ENCODE results near the gene NKD2. TPM values are rescaled to one million over a fixed set of nuclear protein-coding genes. Genes with fewer than 3 reads are reported as not detected.

Gene NKD2
- total and polyA plus RNA-seq, 2 of the 4 experiments (the other 2 are of a cell fraction) = not detected

- H3K4me2 ChIP-seq (ENCODE audit: low read depth, low read length) = no peak overlapping the region
- no peaks in the 10 kb centered on the region for H4K20me1 ChIP-seq (ENCODE audit: insufficient read depth, low read length)
- ATAC-seq (ENCODE audit: low read depth) = no peak
- H3K4me3 ChIP-seq (ENCODE audit: insufficient read depth, low read depth, low read length) = no peak overlapping the region
- POLR2A ChIA-PET (ENCODE audit: unreplicated experiment) = no interaction called here
- CTCF ChIA-PET = no interaction called here
- no peaks in the 10 kb centered on the region for H3K36me3 ChIP-seq (ENCODE audit: control insufficient read depth, insufficient read depth, low read length)
- no peak overlapping the region for H4K91ac ChIP-seq (ENCODE audit: insufficient read depth, low read depth, low read length)
- H3K9me3 ChIP-seq (ENCODE audit: control insufficient read depth, insufficient read depth, low read length) = no peaks in the 10 kb centered on the region
- H3K56ac ChIP-seq (ENCODE audit: extremely low read depth, insufficient read depth, low read length) = no peak overlapping the region
- no peak overlapping the region for H3K14ac ChIP-seq (replicated peaks; ENCODE audit: low read depth, low read length)
- no peak overlapping the region for H2AK5ac ChIP-seq (ENCODE audit: low read depth, low read length)
- intact Hi-C loops (cut with micrococcal nuclease) (no loop called here), dilution Hi-C loops (cut with HindIII; ENCODE audit: low sequenced_read_pairs, unreplicated experiment) (no loop called here), in situ Hi-C loops (cut with MboI; ENCODE audit: low sequenced_read_pairs) (no loop called here)
- no peak overlapping the region for H3K23ac ChIP-seq (ENCODE audit: low read depth, low read length)
- no peak overlapping the region for H2BK20ac ChIP-seq (ENCODE audit: low read depth, low read length)
- TF ChIP-seq RFX5 (IDR thresholded peaks at IDR 0.05; ENCODE audit: low read depth, low read length) (no peak), FOS (IDR thresholded peaks at IDR 0.05; ENCODE audit: low read depth, low read length) (no peak), SMC3 (IDR thresholded peaks at IDR 0.05; ENCODE audit: low read depth, low read length) (no peak), RAD21 (IDR thresholded peaks at IDR 0.05; ENCODE audit: low read length) (no peak), USF2 (IDR thresholded peaks at IDR 0.05; ENCODE audit: low read depth, low read length) (no peak), RCOR1 (IDR thresholded peaks at IDR 0.05; ENCODE audit: insufficient replicate concordance, low read length) (no peak), ELK1 (IDR thresholded peaks at IDR 0.05; ENCODE audit: borderline replicate concordance, low read depth, low read length) (no peak), MAZ (IDR thresholded peaks at IDR 0.05; ENCODE audit: borderline replicate concordance, low read depth, low read length) (no peak), MXI1 (IDR thresholded peaks at IDR 0.05; ENCODE audit: borderline replicate concordance, low read depth, low read length) (no peak), CHD1 (IDR thresholded peaks at IDR 0.05; ENCODE audit: low read depth, low read length) (no peak), BHLHE40 (IDR thresholded peaks at IDR 0.05; ENCODE audit: low read depth, low read length) (no peak), CTCF (conservative IDR thresholded peaks at IDR 0.05; ENCODE audit: low read depth, low read length) (no peak), POLR2A (IDR thresholded peaks at IDR 0.05; ENCODE audit: low read depth, low read length) (no peak), CEBPB (IDR thresholded peaks at IDR 0.05; ENCODE audit: low read depth, low read length) (no peak), NFE2L2 (IDR thresholded peaks at IDR 0.05; ENCODE audit: low read depth, low read length) (no peak), MAFK (IDR thresholded peaks at IDR 0.05; ENCODE audit: low read depth, low read length) (no peak)
- no TSS peak for BruUV-seq (replicated peaks)
- peaks cover 10% of the 10 kb centered on the region; the same call in 1 of the 2 replicates for H3K4me1 ChIP-seq (ENCODE audit: control insufficient read depth, insufficient read depth, low read length)
- peaks cover 38% of the 10 kb centered on the region for H3K27me3 ChIP-seq (ENCODE audit: control insufficient read depth, insufficient read depth, low read length)
- H4K5ac ChIP-seq (ENCODE audit: low read depth, low read length) = no peak overlapping the region
- H2BK5ac ChIP-seq (ENCODE audit: low read depth, low read length, poor library complexity, severe bottlenecking) = no peak overlapping the region
- H4K8ac ChIP-seq (ENCODE audit: low read depth in 2 of 2, low read length in 2 of 2) = no peak overlapping the region
- no peaks in the 10 kb centered on the region for H3K9me1 ChIP-seq (ENCODE audit: insufficient read depth, low read length)
- no CpG with 5 or more reads among the region's 4 CpGs for WGBS, 2 experiments (ENCODE audit: extremely low coverage in 2 of 2, insufficient read length in 1 of 2)
- H3K9ac ChIP-seq (ENCODE audit: low read depth, low read length) = no peak overlapping the region
- no peak overlapping the region for H2BK15ac ChIP-seq (ENCODE audit: low read depth, low read length)
- H3K27ac ChIP-seq (ENCODE audit: insufficient read depth, low read length) = no peak overlapping the region
- no peak for DNase-seq
- H2BK120ac ChIP-seq (ENCODE audit: low read depth, low read length) = no peak overlapping the region
- H3K4ac ChIP-seq (ENCODE audit: low read depth, low read length) = no peak overlapping the region
- no peak overlapping the region for H3K18ac ChIP-seq (ENCODE audit: low read depth, low read length)
- H2AK9ac ChIP-seq (replicated peaks; ENCODE audit: low read depth, low read length, poor library complexity) = no peak overlapping the region
- no peaks in the 10 kb centered on the region for H3K79me1 ChIP-seq (ENCODE audit: low read depth in 1 of 2, low read length in 2 of 2)
- no peak overlapping the region for H2AFZ ChIP-seq (replicated peaks; ENCODE audit: low read length, poor library complexity)
Measured at GRCh38 chr5:994821-995220, 13.8 kb upstream of the NKD2 start.

Measured in IMR-90 (cell line).